Fibroblast of peridontal ligament (primary cell): ENCODE results near the gene GPER1.
"Not testable (repeated sequence)": the region's sequence is repeated elsewhere in the genome, so short reads cannot be mapped to it uniquely, and the experiment has no call there.

ENCODE experiments used
- DNase-seq: peaks from one replicate; pipeline ENCODE4 v3.0.0-alpha.2; 2010; ENCODE audit errors: extremely low read depth

Gene GPER1

DNA sequence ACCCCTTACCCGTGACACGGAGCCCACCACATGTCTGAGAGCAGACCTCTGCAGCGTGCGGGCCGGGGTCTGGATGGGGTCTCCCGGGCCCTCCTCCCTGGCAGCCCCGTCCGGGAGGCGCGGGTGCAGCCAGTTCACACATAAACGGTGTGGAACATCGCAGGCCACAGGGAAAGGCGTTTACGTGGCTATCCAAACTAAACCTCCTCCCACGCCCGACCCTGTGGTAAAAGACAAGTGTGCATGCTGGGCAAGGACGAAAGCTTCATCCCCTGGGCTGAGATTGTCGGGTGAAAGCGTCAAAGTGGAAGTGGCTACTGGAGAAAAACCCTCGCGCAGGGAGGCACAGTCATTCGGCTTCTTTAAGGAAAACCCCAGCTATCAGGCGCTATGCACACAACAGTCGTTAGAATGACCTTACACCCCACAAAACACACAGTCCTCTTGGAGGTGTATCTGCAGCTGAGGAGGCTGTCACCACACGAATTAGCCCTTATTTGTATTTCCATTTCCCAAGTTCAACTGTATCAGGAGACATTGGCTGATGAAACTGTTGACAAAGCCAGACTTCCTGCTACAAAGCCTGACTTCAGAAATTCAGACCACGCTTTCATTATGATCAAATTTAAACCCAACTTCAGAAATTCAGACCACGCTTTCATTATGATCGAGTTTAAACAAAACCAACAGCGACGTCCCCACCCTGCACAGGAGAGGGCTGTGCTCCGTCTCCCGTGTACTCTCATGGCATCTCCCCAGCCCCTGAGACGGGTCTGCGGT lies 15.3 kb downstream of the GPER1 start:
- no peak for DNase-seq

DNA sequence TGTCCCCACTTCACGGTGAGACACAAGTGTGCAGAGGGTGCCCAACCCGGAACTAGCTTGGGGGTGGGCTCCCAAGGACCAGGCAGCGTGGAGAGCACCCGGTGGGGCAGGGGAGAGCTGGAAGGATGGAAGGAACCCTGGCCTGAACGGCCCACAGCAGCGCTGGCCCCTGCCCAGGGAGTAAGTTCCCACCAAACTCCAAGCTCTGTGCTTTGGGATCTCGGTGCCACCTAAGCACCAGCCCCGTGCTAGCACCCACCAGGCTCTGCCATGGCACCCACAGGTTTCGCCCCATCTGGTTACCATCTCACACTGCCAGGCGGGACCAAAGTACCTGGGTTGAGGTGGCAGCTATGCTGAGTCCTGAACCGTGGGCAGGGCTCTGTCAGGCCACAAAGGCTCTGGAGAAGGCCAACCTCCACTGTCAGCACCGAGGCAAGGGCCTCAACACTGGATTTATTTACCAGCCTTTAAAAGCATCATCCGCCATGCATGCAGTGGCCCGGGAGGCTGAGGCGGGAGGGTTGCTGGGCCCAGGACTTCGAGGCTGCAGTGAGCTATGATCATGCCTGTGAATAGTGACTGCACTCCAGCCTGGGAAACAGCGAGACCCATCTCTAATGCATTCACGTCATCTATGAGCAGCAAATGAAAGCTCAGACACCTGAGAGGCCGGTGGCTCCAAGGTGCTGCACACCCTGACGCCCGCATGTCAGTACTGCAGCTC lies 16.0 kb downstream of the GPER1 start:
- DNase-seq: no peak

DNA sequence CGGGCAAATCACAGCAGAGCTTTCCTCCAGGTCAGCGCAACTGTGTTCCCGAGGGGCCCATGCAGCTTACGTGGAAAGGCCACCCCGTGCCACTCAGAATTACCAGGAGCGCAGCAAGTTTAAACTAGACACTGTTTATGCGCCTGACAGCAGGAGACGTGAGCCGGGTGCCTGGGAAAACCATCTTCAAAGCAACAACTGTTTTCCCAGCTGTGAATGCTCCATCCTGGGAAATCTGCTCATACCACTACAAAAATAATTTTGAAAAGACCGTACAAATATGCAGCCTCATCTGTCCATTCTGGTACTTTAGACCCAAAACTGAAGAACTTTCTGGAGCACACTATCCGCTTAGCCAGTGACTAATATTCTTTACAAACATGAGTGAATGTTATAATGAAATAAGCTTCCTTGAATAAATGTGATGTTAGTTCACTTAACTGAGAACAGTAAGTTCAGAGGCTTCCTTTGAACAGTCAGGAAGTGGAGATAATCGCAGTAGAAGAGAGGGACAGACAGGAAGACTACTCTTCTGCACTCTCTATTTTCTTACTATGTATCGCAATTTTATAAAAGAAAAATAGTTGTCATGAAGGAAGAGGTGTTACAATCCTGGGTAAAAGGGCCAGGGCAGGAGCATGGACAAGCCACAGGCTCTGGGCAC lies 16.7 kb downstream of the GPER1 start:
- DNase-seq: no peak

GRCh38 chr7:1105189-1105588 lies 17.3 kb downstream of the GPER1 start:
- no peak for DNase-seq

- no peak for DNase-seq
Measured at GRCh38 chr7:1106063-1106792, 18.3 kb downstream of the GPER1 start.

DNA sequence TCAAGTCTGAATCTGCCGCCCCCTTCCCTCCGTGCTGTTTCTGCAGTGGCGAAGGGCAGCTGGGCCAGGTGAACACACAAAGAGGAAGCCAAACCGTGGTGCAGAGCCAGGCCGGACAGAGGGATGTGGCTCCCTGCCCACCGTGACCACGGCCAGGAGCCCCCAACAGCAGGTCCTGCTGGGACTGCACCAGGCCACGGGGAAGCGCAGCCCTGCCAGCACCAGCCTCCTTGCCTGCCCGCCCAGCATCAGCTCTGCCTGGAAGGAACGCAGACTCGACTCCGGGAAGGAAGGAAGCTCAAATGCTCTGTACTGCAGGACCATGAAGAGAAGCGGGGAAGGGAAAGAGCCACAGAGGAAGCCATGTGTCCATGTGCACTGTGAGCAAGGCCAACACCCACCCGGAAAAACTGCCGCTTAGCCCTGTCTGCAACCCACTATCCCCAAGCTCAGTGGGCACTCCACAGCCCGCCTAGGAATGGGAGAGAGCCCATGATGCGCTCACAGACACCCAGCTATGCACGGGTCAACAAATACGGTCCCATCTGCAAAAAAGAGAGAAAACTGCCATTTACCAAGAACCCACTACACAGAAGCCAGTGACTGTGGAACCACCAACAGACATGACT lies 19.0 kb downstream of the GPER1 start:
- no peak for DNase-seq

GRCh38 chr7:1108264-1108920 lies 20.5 kb downstream of the GPER1 start:
- DNase-seq: no peak

- DNase-seq: no peak
Measured at GRCh38 chr7:1109581-1110310, 21.8 kb downstream of the GPER1 start.

- no peak for DNase-seq
Measured at GRCh38 chr7:1110358-1110757, 22.4 kb downstream of the GPER1 start.

GRCh38 chr7:1111156-1111555 lies 23.2 kb downstream of the GPER1 start:
- no peak for DNase-seq

- DNase-seq: peak; percentile 57
Measured at GRCh38 chr7:1112109-1112508, 24.2 kb downstream of the GPER1 start.

GRCh38 chr7:1112625-1113547 lies 25.0 kb downstream of the GPER1 start:
- no peak for DNase-seq

DNA sequence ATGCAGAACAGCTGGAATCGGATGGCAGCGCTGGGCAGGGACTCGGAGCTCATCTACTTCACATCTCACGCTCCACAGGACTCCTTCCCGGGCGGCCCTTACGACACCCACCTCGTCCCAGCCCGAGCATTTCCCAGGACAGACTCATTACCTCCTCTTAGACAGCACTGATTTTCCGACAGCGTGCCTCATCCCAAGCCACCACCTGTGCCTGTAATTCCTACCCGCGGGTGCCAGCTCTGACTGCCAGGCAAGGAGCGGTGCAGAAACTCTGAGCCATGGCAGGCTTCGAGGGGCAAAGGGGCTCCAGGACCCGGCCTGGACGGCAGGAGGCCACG lies 25.6 kb downstream of the GPER1 start:
- no peak for DNase-seq

GRCh38 chr7:1114088-1114487 lies 26.2 kb downstream of the GPER1 start:
- DNase-seq: no peak

DNA sequence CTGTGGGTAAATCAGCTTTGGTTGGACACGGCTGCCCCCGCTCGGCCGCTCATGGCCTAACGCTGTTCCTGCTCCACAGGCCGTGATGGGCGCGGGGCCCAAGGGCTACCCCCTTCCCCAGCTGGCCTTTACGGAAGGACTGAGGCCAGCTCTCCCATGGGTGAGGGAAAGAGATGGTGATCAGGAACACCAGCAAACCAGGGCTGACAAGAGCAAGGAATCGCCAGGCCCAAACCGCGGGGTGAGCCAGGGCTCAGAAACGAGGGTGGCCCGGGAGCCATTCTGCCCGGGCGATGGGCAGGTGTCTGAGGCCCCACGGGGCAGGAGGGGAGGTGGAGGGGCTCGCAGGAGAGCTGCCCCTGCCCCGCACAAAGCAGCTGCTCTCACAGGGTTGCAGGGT lies 26.6 kb downstream of the GPER1 start:
- no peak for DNase-seq

- DNase-seq: not testable (repeated sequence)
Measured at GRCh38 chr7:1115171-1116045, 27.5 kb downstream of the GPER1 start.

GRCh38 chr7:1116383-1117008 lies 28.6 kb downstream of the GPER1 start:
- not testable (repeated sequence) for DNase-seq
